ENCODE data around the gene LTA4H.

LTA4H gene

DNA sequence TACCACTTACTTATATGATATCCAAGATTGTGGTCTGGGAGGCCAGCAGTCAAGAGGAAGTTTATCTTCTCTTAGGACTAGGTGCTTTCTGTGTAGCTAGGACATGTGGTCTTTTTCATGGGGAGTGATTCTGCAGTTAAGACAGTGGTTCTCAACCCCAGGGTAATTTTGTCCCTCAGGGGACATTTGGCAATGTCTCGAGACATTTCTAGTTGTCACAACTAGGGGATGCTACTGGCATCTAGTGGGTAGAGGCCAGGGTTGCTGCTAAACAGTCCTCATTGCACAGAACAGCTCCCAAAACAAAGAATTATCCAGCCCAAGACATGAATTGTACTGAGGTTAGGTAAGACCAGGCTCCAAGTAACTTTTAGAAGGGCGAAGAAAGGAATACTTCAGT, 72.3 kb downstream of the LTA4H start:
- TF ChIP-seq CTCF (conservative IDR thresholded peaks at IDR 0.05; ENCODE audit: control insufficient read depth, insufficient read depth, low read depth, low read length), result no peak
- H3K4me3 ChIP-seq (ENCODE audit: control insufficient read depth, low read depth, low read length), result no peak overlapping the region
- DNase-seq (ENCODE audit: low read depth), result no peak

GRCh38 chr12:95962222-95962621, 73.2 kb downstream of the LTA4H start:
- TF ChIP-seq CTCF (conservative IDR thresholded peaks at IDR 0.05; ENCODE audit: control insufficient read depth, insufficient read depth, low read depth, low read length), result no peak
- no peak overlapping the region for H3K4me3 ChIP-seq (ENCODE audit: control insufficient read depth, low read depth, low read length)

GRCh38 chr12:95960241-95960640, 75.1 kb downstream of the LTA4H start:
- no peak for DNase-seq (ENCODE audit: low read depth)
- H3K4me3 ChIP-seq (ENCODE audit: control insufficient read depth, low read depth, low read length), result no peak overlapping the region
- TF ChIP-seq CTCF (conservative IDR thresholded peaks at IDR 0.05; ENCODE audit: control insufficient read depth, insufficient read depth, low read depth, low read length), result no peak

More at GRCh38 chr12:95962222-95962621, 73.2 kb downstream of the LTA4H start:
- no peak for DNase-seq (ENCODE audit: low read depth)

- H3K4me3 ChIP-seq (ENCODE audit: control insufficient read depth, low read depth, low read length), result no peak overlapping the region
- no peak for TF ChIP-seq CTCF (conservative IDR thresholded peaks at IDR 0.05; ENCODE audit: control insufficient read depth, insufficient read depth, low read depth, low read length)
- peak; percentile 19 for DNase-seq (ENCODE audit: low read depth)
These were observed 76.3 kb downstream of the LTA4H start for GRCh38 chr12:95959107-95959506.

- DNase-seq (ENCODE audit: low read depth), result no peak
- TF ChIP-seq CTCF (conservative IDR thresholded peaks at IDR 0.05; ENCODE audit: control insufficient read depth, insufficient read depth, low read depth, low read length), result no peak
- H3K4me3 ChIP-seq (ENCODE audit: control insufficient read depth, low read depth, low read length), result no peak overlapping the region
These were observed 78.7 kb downstream of the LTA4H start for GRCh38 chr12:95956557-95957145.

DNA sequence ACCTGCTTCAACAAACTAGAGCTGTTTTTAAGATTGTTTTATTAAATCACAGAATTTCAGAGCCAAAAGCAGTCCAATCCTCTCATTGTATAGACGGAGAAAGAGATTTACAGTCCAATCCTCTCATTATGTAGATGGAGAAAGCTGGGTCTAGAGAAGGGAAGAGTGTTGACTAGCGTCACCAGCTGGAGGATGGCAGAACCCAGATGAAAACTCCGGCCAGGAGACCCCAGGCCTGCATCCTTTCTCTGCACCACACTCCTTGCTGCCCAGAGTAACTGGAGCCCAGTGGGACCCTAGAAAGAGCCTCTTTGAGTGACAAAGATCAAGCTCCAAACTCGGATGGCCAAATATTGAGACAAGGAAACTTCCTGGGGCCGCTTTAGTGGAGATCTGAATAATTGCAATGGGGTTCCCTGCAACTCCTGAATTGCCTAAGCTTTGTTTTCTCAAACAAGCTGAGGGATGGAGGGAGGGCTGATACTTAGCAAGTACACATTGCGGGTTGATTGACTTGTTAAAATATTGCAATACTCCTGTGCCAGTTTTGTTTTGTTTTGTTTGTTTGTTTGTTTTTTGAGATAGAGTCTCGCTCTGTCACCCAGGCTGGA, 79.7 kb downstream of the LTA4H start:
- DNase-seq (ENCODE audit: low read depth), result no peak
- no peak overlapping the region for H3K4me3 ChIP-seq (ENCODE audit: control insufficient read depth, low read depth, low read length)
- no peak for TF ChIP-seq CTCF (conservative IDR thresholded peaks at IDR 0.05; ENCODE audit: control insufficient read depth, insufficient read depth, low read depth, low read length)

Measured in fibroblast of mammary gland (primary cell).